OCI-LY1 (cell line): ENCODE results near the gene RSL24D1.

Experiments
- H2AFZ ChIP-seq: fragments of 200-600 bp; sonication (generic), shearing (Covaris generic); 2 replicates; pipeline ENCODE4 v1.6.0; 2014; ENCODE audit warnings: antibody characterized with exemption, mild to moderate bottlenecking, low read length
- H3F3A ChIP-seq: fragments of 200-600 bp; sonication (generic), shearing (Covaris generic); 2 replicates; pipeline ENCODE4 v1.6.0; 2014; ENCODE audit warnings: mild to moderate bottlenecking, antibody characterized with exemption, low read length, moderate library complexity; ENCODE audit not compliant: insufficient read depth
- H3K27ac ChIP-seq: fragments of 200-600 bp; sonication (generic); 2 replicates; pipeline ENCODE4 v1.5.1; 2014; ENCODE audit warnings: low read length, mixed run types, mild to moderate bottlenecking, low read depth; ENCODE audit not compliant: poor library complexity, severe bottlenecking
- H3K27me3 ChIP-seq: fragments of 200-600 bp; sonication (generic); 2 replicates; pipeline ENCODE4 v1.6.0; 2014; ENCODE audit warnings: antibody characterized with exemption, mild to moderate bottlenecking, low read length, moderate library complexity; ENCODE audit not compliant: insufficient read depth
- H3K36me3 ChIP-seq: fragments of 200-600 bp; sonication (generic); 2 replicates; pipeline ENCODE4 v1.6.1; 2014; ENCODE audit warnings: mild to moderate bottlenecking, antibody characterized with exemption, low read length, moderate library complexity, mixed read lengths; ENCODE audit not compliant: insufficient read depth
- H3K4me1 ChIP-seq: fragments of 200-600 bp; sonication (generic); 2 replicates; pipeline ENCODE4 v1.5.1; 2014; ENCODE audit warnings: mild to moderate bottlenecking, low read length, moderate library complexity; ENCODE audit not compliant: insufficient read depth, severe bottlenecking
- H3K4me2 ChIP-seq: fragments of 200-600 bp; sonication (generic), shearing (Covaris generic); 2 replicates; pipeline ENCODE4 v1.6.1; 2014; ENCODE audit warnings: low read length
- H3K4me3 ChIP-seq: fragments of 200-600 bp; sonication (generic); 2 replicates; pipeline ENCODE4 v1.5.1; 2014; ENCODE audit warnings: low read length, low read depth, mild to moderate bottlenecking, mixed read lengths; ENCODE audit not compliant: poor library complexity, severe bottlenecking
- H3K79me2 ChIP-seq: fragments of 200-600 bp; shearing (Covaris generic); 2 replicates; pipeline ENCODE4 v1.6.1; 2016; ENCODE audit warnings: mixed run types, low read length, mixed read lengths; ENCODE audit not compliant: insufficient read depth
- H3K9ac ChIP-seq: fragments of 200-600 bp; sonication (generic), shearing (Covaris generic); 2 replicates; pipeline ENCODE4 v1.6.1; 2014; ENCODE audit warnings: mild to moderate bottlenecking, low read length, mixed read lengths
- H3K9me2 ChIP-seq: fragments of 200-600 bp; sonication (generic), shearing (Covaris generic); 2 replicates; pipeline ENCODE4 v1.6.1; 2014; ENCODE audit warnings: low read depth, mild to moderate bottlenecking, low read length, mixed read lengths
- H3K9me3 ChIP-seq: fragments of 200-600 bp; shearing (Covaris generic); 2 replicates; pipeline ENCODE4 v1.6.1; 2014; ENCODE audit warnings: low read length, mixed read lengths
- H4K20me1 ChIP-seq: fragments of 200-600 bp; sonication (generic), shearing (Covaris generic); 2 replicates; pipeline ENCODE4 v1.6.0; 2016; ENCODE audit warnings: mild to moderate bottlenecking, low read length; ENCODE audit not compliant: insufficient read depth
- CTCF ChIP-seq: fragments of 200-600 bp; sonication (generic), shearing (Covaris generic); IDR thresholded peaks from 2 replicates; pipeline ENCODE4 v1.5.1; 2017; ENCODE audit warnings: mild to moderate bottlenecking, antibody characterized with exemption, low read length, moderate library complexity, mixed read lengths
- EZH2 ChIP-seq: fragments of 200-600 bp; sonication (generic), shearing (Covaris generic); IDR thresholded peaks from 2 replicates; pipeline ENCODE4 v1.8.0; 2017; ENCODE audit warnings: borderline replicate concordance, mixed run types, mild to moderate bottlenecking, antibody characterized with exemption, low read length, moderate library complexity, mixed read lengths

The RSL24D1 gene

GRCh38 chr15:55234104-55234799 lies 37.5 kb upstream of the RSL24D1 start:
- no peak overlapping the region for H3K4me3 ChIP-seq
- H3K9me3 ChIP-seq = no peaks in the 10 kb centered on the region
- H2AFZ ChIP-seq = no peak overlapping the region
- H3K27ac ChIP-seq = no peak overlapping the region
- no peaks in the 10 kb centered on the region for H3K9me2 ChIP-seq
- no peaks in the 10 kb centered on the region for H3K27me3 ChIP-seq
- H3K79me2 ChIP-seq = no peaks in the 10 kb centered on the region
- no peak overlapping the region for H3K4me2 ChIP-seq
- no peaks in the 10 kb centered on the region for H3K4me1 ChIP-seq
- H3F3A ChIP-seq = no peaks in the 10 kb centered on the region
- H4K20me1 ChIP-seq = no peaks in the 10 kb centered on the region
- TF ChIP-seq EZH2 (no peak), CTCF (no peak)
- H3K36me3 ChIP-seq = no peaks in the 10 kb centered on the region
- no peak overlapping the region for H3K9ac ChIP-seq

- no peaks in the 10 kb centered on the region for H3K9me2 ChIP-seq
- H3K27me3 ChIP-seq = no peaks in the 10 kb centered on the region
- H3K9ac ChIP-seq = no peak overlapping the region
- no peaks in the 10 kb centered on the region for H3K79me2 ChIP-seq
- no peaks in the 10 kb centered on the region for H3K9me3 ChIP-seq
- H3F3A ChIP-seq = no peaks in the 10 kb centered on the region
- H3K36me3 ChIP-seq = no peaks in the 10 kb centered on the region
- no peaks in the 10 kb centered on the region for H3K4me1 ChIP-seq
- TF ChIP-seq EZH2 (no peak), CTCF (no peak)
- no peak overlapping the region for H3K27ac ChIP-seq
- no peaks in the 10 kb centered on the region for H4K20me1 ChIP-seq
- no peak overlapping the region for H2AFZ ChIP-seq
- no peak overlapping the region for H3K4me3 ChIP-seq
- H3K4me2 ChIP-seq = no peak overlapping the region
Measured at GRCh38 chr15:55231455-55231854, 34.7 kb upstream of the RSL24D1 start.

GRCh38 chr15:55230953-55231352 lies 34.2 kb upstream of the RSL24D1 start:
- H3K36me3 ChIP-seq = no peaks in the 10 kb centered on the region
- no peaks in the 10 kb centered on the region for H3K4me1 ChIP-seq
- H3K9me3 ChIP-seq = no peaks in the 10 kb centered on the region
- no peak overlapping the region for H2AFZ ChIP-seq
- no peak for TF ChIP-seq CTCF
- TF ChIP-seq EZH2 = no peak
- no peak overlapping the region for H3K4me3 ChIP-seq
- H4K20me1 ChIP-seq = no peaks in the 10 kb centered on the region
- H3K27me3 ChIP-seq = no peaks in the 10 kb centered on the region
- H3K79me2 ChIP-seq = no peaks in the 10 kb centered on the region
- no peaks in the 10 kb centered on the region for H3K9me2 ChIP-seq
- no peak overlapping the region for H3K27ac ChIP-seq
- no peak overlapping the region for H3K4me2 ChIP-seq
- no peak overlapping the region for H3K9ac ChIP-seq
- no peaks in the 10 kb centered on the region for H3F3A ChIP-seq
